ENCODE measurements around the gene SARNP. TPM values are rescaled to one million over a fixed set of nuclear protein-coding genes. Genes with fewer than 3 reads are reported as not detected.

The SARNP gene
- polyA plus RNA-seq, 2 donors = 56.2 to 78.7 TPM

DNA sequence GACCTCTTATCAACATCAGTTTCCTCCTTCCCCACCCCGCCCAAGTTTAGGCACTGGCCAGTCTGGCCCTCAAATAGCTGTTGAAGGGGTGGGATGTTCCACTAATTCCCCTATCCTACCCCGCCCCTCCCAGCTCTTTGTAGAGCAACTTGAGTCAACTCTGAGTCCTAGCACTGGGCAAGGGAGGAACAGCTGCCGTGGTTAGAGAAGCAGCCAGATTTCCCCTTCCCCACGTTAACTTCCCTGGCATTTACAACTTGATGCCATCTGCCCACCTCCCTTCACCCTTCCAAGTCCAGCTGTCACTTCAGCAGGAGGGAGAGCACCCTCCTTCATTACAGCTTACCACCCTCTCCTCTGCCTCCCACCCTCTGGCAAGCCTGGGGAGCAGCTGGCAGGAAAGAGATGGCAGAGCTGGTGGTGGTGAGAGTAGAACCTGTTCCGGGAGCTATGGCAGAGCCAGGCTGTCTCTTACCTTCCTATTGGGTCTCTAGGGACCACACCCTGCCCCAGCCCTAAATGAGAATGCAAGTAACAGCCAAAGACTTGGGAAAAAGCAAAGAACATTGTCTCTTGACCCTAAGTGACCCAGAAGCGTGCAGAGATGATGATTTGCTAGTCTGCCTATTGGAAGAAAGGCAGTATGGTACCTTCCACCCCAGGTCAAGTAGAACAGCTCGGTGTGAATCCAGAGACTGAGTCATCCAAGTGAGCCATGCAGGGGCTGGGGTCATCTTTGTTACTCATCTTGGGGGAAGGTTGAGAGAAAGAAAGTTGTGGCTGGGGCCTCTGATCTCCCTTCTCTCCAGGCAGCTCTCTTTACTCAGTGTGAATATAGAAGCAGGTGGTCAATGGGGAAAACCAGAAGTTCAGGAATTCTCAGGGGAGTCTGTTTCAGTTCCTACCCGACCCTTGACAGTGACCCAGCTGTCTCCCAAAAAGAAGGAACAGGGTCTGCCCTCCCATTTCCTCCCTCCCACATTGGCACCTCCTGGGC is 100.2 kb downstream of the SARNP start:
- Histone ChIP-seq H3K4me3 (ENCODE audit: low read depth in 1 of 2, low read length in 2 of 2) (peak overlapping the region; percentile 69), H3K4me1 (ENCODE audit: control insufficient read depth in 2 of 2, insufficient read depth in 2 of 2, low read length in 1 of 2) (peaks cover 4 to 27% of the 10 kb centered on the region in 2 donors), H3K27me3 (ENCODE audit: control insufficient read depth in 1 of 2, insufficient read depth in 2 of 2, low read length in 2 of 2) (no peaks in the 10 kb centered on the region), H3K9me3 (ENCODE audit: control insufficient read depth in 2 of 2, insufficient read depth in 1 of 2, low read depth in 1 of 2, low read length in 1 of 2) (no peaks in the 10 kb centered on the region), H3K27ac (ENCODE audit: low read depth in 2 of 2, low read length in 1 of 2) (peak overlapping the region; percentile 98 to 99), H3K36me3 (ENCODE audit: control insufficient read depth in 2 of 2, insufficient read depth in 2 of 2, low read length in 1 of 2) (peaks cover 0 to 3% of the 10 kb centered on the region in 2 donors)
- WGBS, 2 donors = 26 to 28% methylated on average over 8 of the region's 8 CpGs

- H3K4me1 ChIP-seq (ENCODE audit: control insufficient read depth in 2 of 2, insufficient read depth in 2 of 2, low read length in 1 of 2) = peaks cover 4 to 27% of the 10 kb centered on the region in 2 donors
- WGBS, 2 donors = 3% methylated on average over 13 of the region's 13 CpGs
- H3K27ac ChIP-seq (ENCODE audit: low read depth in 2 of 2, low read length in 1 of 2) = peak overlapping the region; percentile 98 to 99
These were observed 101.0 kb downstream of the SARNP start for GRCh38 chr12:55716582-55716957.

GRCh38 chr12:55715833-55716581 is 101.5 kb downstream of the SARNP start, which contains the start of gene BLOC1S1:
TSS of gene BLOC1S1 (plus strand) at chr12:55716046. CDS start at chr12:55716052, 6 bp downstream.
- no peaks in the 10 kb centered on the region for H3K9me3 ChIP-seq (ENCODE audit: control insufficient read depth in 2 of 2, insufficient read depth in 1 of 2, low read depth in 1 of 2, low read length in 1 of 2)
- H3K4me1 ChIP-seq (ENCODE audit: control insufficient read depth in 2 of 2, insufficient read depth in 2 of 2, low read length in 1 of 2) = peaks cover 4 to 23% of the 10 kb centered on the region in 2 donors
- peak within 1 kb of the TSS; percentile 98 to 99 for H3K27ac ChIP-seq (ENCODE audit: low read depth in 2 of 2, low read length in 1 of 2)
- no peaks in the 10 kb centered on the region for H3K27me3 ChIP-seq (ENCODE audit: control insufficient read depth in 1 of 2, insufficient read depth in 2 of 2, low read length in 2 of 2)
- whole genome bisulfite sequencing, 2 donors = 0 to 1% methylated on average over 40 to 42 of the region's 42 CpGs
- peaks cover 0 to 3% of the 10 kb centered on the region in 2 donors for H3K36me3 ChIP-seq (ENCODE audit: control insufficient read depth in 2 of 2, insufficient read depth in 2 of 2, low read length in 1 of 2)
- peak within 1 kb of the TSS; percentile 69 for H3K4me3 ChIP-seq (ENCODE audit: low read depth in 1 of 2, low read length in 2 of 2)

More at GRCh38 chr12:55716582-55716957, 101.0 kb downstream of the SARNP start:
- H3K36me3 ChIP-seq (ENCODE audit: control insufficient read depth in 2 of 2, insufficient read depth in 2 of 2, low read length in 1 of 2) = peaks cover 0 to 3% of the 10 kb centered on the region in 2 donors
- H3K27me3 ChIP-seq (ENCODE audit: control insufficient read depth in 1 of 2, insufficient read depth in 2 of 2, low read length in 2 of 2) = no peaks in the 10 kb centered on the region
- H3K4me3 ChIP-seq (ENCODE audit: low read depth in 1 of 2, low read length in 2 of 2) = peak overlapping the region; percentile 69
- H3K9me3 ChIP-seq (ENCODE audit: control insufficient read depth in 2 of 2, insufficient read depth in 1 of 2, low read depth in 1 of 2, low read length in 1 of 2) = no peaks in the 10 kb centered on the region

DNA sequence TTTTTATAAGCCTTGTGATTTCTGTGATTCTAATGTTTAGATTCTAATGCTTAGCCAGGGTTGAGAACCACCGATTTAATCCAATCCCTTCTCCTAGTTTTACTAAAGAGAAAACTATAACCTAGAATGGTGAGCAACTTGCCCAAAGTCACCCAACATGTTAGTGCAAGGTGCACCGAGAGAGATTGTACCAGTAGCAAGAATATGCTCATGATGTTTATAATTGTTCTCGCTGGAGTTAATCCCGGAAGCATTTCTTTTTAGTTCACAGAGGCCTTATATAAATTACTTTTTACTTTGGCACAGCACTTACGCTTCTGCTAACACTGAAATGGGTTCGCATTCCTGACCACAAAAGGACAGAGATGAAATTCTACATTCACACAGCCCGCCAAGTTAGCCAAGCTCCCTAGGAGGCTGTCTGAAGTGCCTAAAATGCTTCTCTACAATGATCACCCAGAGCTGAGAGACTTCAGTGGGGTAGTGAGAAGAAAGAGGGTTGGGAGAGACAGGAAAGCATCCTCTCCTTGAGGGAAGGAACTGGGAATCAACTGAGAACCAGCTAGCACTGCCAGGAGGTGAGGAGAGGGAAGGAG is 102.3 kb downstream of the SARNP start:
- Histone ChIP-seq H3K4me1 (ENCODE audit: control insufficient read depth in 2 of 2, insufficient read depth in 2 of 2, low read length in 1 of 2) (peaks cover 4 to 22% of the 10 kb centered on the region in 2 donors), H3K36me3 (ENCODE audit: control insufficient read depth in 2 of 2, insufficient read depth in 2 of 2, low read length in 1 of 2) (peaks cover 0 to 3% of the 10 kb centered on the region in 2 donors), H3K4me3 (ENCODE audit: low read depth in 1 of 2, low read length in 2 of 2) (peak overlapping the region; percentile 69), H3K27ac (ENCODE audit: low read depth in 2 of 2, low read length in 1 of 2) (peak overlapping the region; percentile 98 to 99), H3K9me3 (ENCODE audit: control insufficient read depth in 2 of 2, insufficient read depth in 1 of 2, low read depth in 1 of 2, low read length in 1 of 2) (no peaks in the 10 kb centered on the region), H3K27me3 (ENCODE audit: control insufficient read depth in 1 of 2, insufficient read depth in 2 of 2, low read length in 2 of 2) (no peaks in the 10 kb centered on the region)
- WGBS, 2 donors = 35 to 43% methylated on average over 7 of the region's 7 CpGs

- no peaks in the 10 kb centered on the region for H3K36me3 ChIP-seq (ENCODE audit: control insufficient read depth in 2 of 2, insufficient read depth in 2 of 2, low read length in 1 of 2)
- H3K27me3 ChIP-seq (ENCODE audit: control insufficient read depth in 1 of 2, insufficient read depth in 2 of 2, low read length in 2 of 2) = no peaks in the 10 kb centered on the region
- WGBS, 2 donors = 60 to 63% methylated on average over 2 of the region's 2 CpGs
- peaks cover 0 to 10% of the 10 kb centered on the region in 2 donors for H3K4me1 ChIP-seq (ENCODE audit: control insufficient read depth in 2 of 2, insufficient read depth in 2 of 2, low read length in 1 of 2)
- H3K27ac ChIP-seq (ENCODE audit: low read depth in 2 of 2, low read length in 1 of 2) = no peak overlapping the region
- no peak overlapping the region for H3K4me3 ChIP-seq (ENCODE audit: low read depth in 1 of 2, low read length in 2 of 2)
- no peaks in the 10 kb centered on the region for H3K9me3 ChIP-seq (ENCODE audit: control insufficient read depth in 2 of 2, insufficient read depth in 1 of 2, low read depth in 1 of 2, low read length in 1 of 2)
These were observed 103.8 kb downstream of the SARNP start for GRCh38 chr12:55713721-55714120.

- Histone ChIP-seq H3K36me3 (ENCODE audit: control insufficient read depth in 2 of 2, insufficient read depth in 2 of 2, low read length in 1 of 2) (no peaks in the 10 kb centered on the region), H3K9me3 (ENCODE audit: control insufficient read depth in 2 of 2, insufficient read depth in 1 of 2, low read depth in 1 of 2, low read length in 1 of 2) (no peaks in the 10 kb centered on the region), H3K27me3 (ENCODE audit: control insufficient read depth in 1 of 2, insufficient read depth in 2 of 2, low read length in 2 of 2) (no peaks in the 10 kb centered on the region), H3K4me3 (ENCODE audit: low read depth in 1 of 2, low read length in 2 of 2) (no peak overlapping the region), H3K27ac (ENCODE audit: low read depth in 2 of 2, low read length in 1 of 2) (peak overlapping the region in 1 of 2 donors; percentile 8), H3K4me1 (ENCODE audit: control insufficient read depth in 2 of 2, insufficient read depth in 2 of 2, low read length in 1 of 2) (peaks cover 0 to 11% of the 10 kb centered on the region in 2 donors)
- WGBS, 2 donors = 31 to 45% methylated on average over 1 of the region's 1 CpG
These were observed 104.7 kb downstream of the SARNP start for GRCh38 chr12:55712700-55713415.

- WGBS, 2 donors = 77 to 85% methylated on average over 4 of the region's 4 CpGs
- H3K27ac ChIP-seq (ENCODE audit: low read depth in 2 of 2, low read length in 1 of 2) = peak overlapping the region in 1 of 2 donors; percentile 73
- no peak overlapping the region for H3K4me3 ChIP-seq (ENCODE audit: low read depth in 1 of 2, low read length in 2 of 2)
- H3K36me3 ChIP-seq (ENCODE audit: control insufficient read depth in 2 of 2, insufficient read depth in 2 of 2, low read length in 1 of 2) = no peaks in the 10 kb centered on the region
- peaks cover 0 to 2% of the 10 kb centered on the region in 2 donors for H3K27me3 ChIP-seq (ENCODE audit: control insufficient read depth in 1 of 2, insufficient read depth in 2 of 2, low read length in 2 of 2)
- H3K9me3 ChIP-seq (ENCODE audit: control insufficient read depth in 2 of 2, insufficient read depth in 1 of 2, low read depth in 1 of 2, low read length in 1 of 2) = no peaks in the 10 kb centered on the region
- H3K4me1 ChIP-seq (ENCODE audit: control insufficient read depth in 2 of 2, insufficient read depth in 2 of 2, low read length in 1 of 2) = peaks cover 0 to 9% of the 10 kb centered on the region in 2 donors
These were observed 105.6 kb downstream of the SARNP start for GRCh38 chr12:55711786-55712553.

GRCh38 chr12:55708695-55709233 is 108.8 kb downstream of the SARNP start:
- H3K27me3 ChIP-seq (ENCODE audit: control insufficient read depth in 1 of 2, insufficient read depth in 2 of 2, low read length in 2 of 2) = peaks cover 0 to 2% of the 10 kb centered on the region in 2 donors
- peak overlapping the region in 1 of 2 donors; percentile 65 for H3K4me3 ChIP-seq (ENCODE audit: low read depth in 1 of 2, low read length in 2 of 2)
- peaks cover 0 to 6% of the 10 kb centered on the region in 2 donors for H3K4me1 ChIP-seq (ENCODE audit: control insufficient read depth in 2 of 2, insufficient read depth in 2 of 2, low read length in 1 of 2)
- peak overlapping the region; percentile 69 to 80 for H3K27ac ChIP-seq (ENCODE audit: low read depth in 2 of 2, low read length in 1 of 2)
- WGBS, 2 donors = 22 to 29% methylated on average over 3 of the region's 3 CpGs
- H3K36me3 ChIP-seq (ENCODE audit: control insufficient read depth in 2 of 2, insufficient read depth in 2 of 2, low read length in 1 of 2) = no peaks in the 10 kb centered on the region
- H3K9me3 ChIP-seq (ENCODE audit: control insufficient read depth in 2 of 2, insufficient read depth in 1 of 2, low read depth in 1 of 2, low read length in 1 of 2) = no peaks in the 10 kb centered on the region
